IMR-90 (cell line): ENCODE data around the gene MICAL2. TPM values are rescaled to one million over a fixed set of nuclear protein-coding genes. Genes with fewer than 3 reads are reported as not detected.

Experiments
- ATAC-seq: fragments of 200-7000 bp; cut with Tn5 transposase; 2 replicates; pipeline ENCODE4 v1.9.1; 2020; ENCODE audit warnings: low read depth, mild to moderate bottlenecking, moderate library complexity
- BruUV-seq: library from RNA; stranded (reverse); fragments of 400-500 nt; replicated peaks from 2 replicates; lab custom pipeline; 2021; lab: Mats Ljungman, UMichigan
- CTCF ChIA-PET: fragments of 300-600 bp; formaldehyde crosslinking; extraction: SDS; loops from one replicate; lab custom pipeline; 2021; ENCODE audit warnings: antibody characterized with exemption; lab: Yijun Ruan, JAX
- POLR2A ChIA-PET: fragments of 300-600 bp; sonication (Branson Sonifier 250); formaldehyde crosslinking; loops from one replicate; lab custom pipeline; 2022; ENCODE audit warnings: antibody characterized with exemption; ENCODE audit not compliant: unreplicated experiment; lab: Charles Lee
- DNase-seq: peaks from one replicate; pipeline ENCODE4 v3.0.0; 2013
- H2AFZ ChIP-seq: replicated peaks from 2 replicates; pipeline ENCODE3; 2013; ENCODE audit warnings: low read length, mild to moderate bottlenecking; ENCODE audit not compliant: poor library complexity
- H2AK5ac ChIP-seq: 2 replicates; pipeline ENCODE4 v1.6.1; 2013; ENCODE audit warnings: low read depth, low read length, inconsistent platforms
- H2AK9ac ChIP-seq: replicated peaks from 2 replicates; pipeline ENCODE3; 2013; ENCODE audit warnings: mild to moderate bottlenecking, low read depth, low read length, moderate library complexity; ENCODE audit not compliant: poor library complexity
- H2BK120ac ChIP-seq: 2 replicates; pipeline ENCODE4 v1.6.1; 2013; ENCODE audit warnings: low read depth, low read length, inconsistent platforms
- H2BK15ac ChIP-seq: 3 replicates; pipeline ENCODE4 v1.6.1; 2013; ENCODE audit warnings: low read depth, low read length, inconsistent platforms
- H2BK20ac ChIP-seq: 2 replicates; pipeline ENCODE4 v1.6.1; 2013; ENCODE audit warnings: low read depth, mild to moderate bottlenecking, inconsistent platforms, low read length, moderate library complexity
- H2BK5ac ChIP-seq: 2 replicates; pipeline ENCODE4 v1.6.1; 2013; ENCODE audit warnings: mild to moderate bottlenecking, low read depth, low read length, inconsistent platforms; ENCODE audit not compliant: poor library complexity, severe bottlenecking
- H3K14ac ChIP-seq: replicated peaks from 2 replicates; pipeline ENCODE4 v1.6.1; 2013; ENCODE audit warnings: low read depth, low read length, inconsistent platforms
- H3K18ac ChIP-seq: 2 replicates; pipeline ENCODE4 v1.6.1; 2013; ENCODE audit warnings: low read depth, low read length, control low read depth
- H3K23ac ChIP-seq: 2 replicates; pipeline ENCODE4 v1.6.1; 2013; ENCODE audit warnings: low read depth, low read length, inconsistent platforms
- H3K27ac ChIP-seq: 2 replicates; pipeline ENCODE4 v1.5.1; 2013; ENCODE audit warnings: mild to moderate bottlenecking, control low read depth, low read length; ENCODE audit not compliant: insufficient read depth
- H3K27me3 ChIP-seq: 2 replicates; pipeline ENCODE4 v1.6.1; 2013; ENCODE audit warnings: low read length; ENCODE audit not compliant: control insufficient read depth, insufficient read depth
- H3K36me3 ChIP-seq: 2 replicates; pipeline ENCODE4 v1.6.1; 2013; ENCODE audit warnings: low read length, mixed read lengths; ENCODE audit not compliant: control insufficient read depth, insufficient read depth
- H3K4ac ChIP-seq: 2 replicates; pipeline ENCODE4 v1.6.1; 2013; ENCODE audit warnings: low read depth, low read length, inconsistent platforms
- H3K4me1 ChIP-seq: 2 replicates; pipeline ENCODE4 v1.6.1; 2013; ENCODE audit warnings: low read length, mixed read lengths; ENCODE audit not compliant: control insufficient read depth, insufficient read depth
- H3K4me2 ChIP-seq: 2 replicates; pipeline ENCODE4 v1.6.1; 2013; ENCODE audit warnings: low read depth, mild to moderate bottlenecking, control low read depth, low read length, moderate library complexity
- H3K4me3 ChIP-seq: 2 replicates; pipeline ENCODE4 v1.5.1; 2013; ENCODE audit warnings: low read depth, mild to moderate bottlenecking, control low read depth, low read length, moderate library complexity; ENCODE audit not compliant: insufficient read depth
- H3K56ac ChIP-seq: 2 replicates; pipeline ENCODE4 v1.6.1; 2013; ENCODE audit warnings: low read length, inconsistent platforms; ENCODE audit not compliant: insufficient read depth; ENCODE audit errors: extremely low read depth
- H3K79me1 ChIP-seq, 2 experiments: 2 replicates each; pipeline ENCODE4 v1.6.1; 2013; ENCODE audit warnings: low read length in 2 of 2, inconsistent platforms in 1 of 2, low read depth in 1 of 2
- H3K9ac ChIP-seq: 2 replicates; pipeline ENCODE4 v1.6.1; 2013; ENCODE audit warnings: low read depth, low read length, control low read depth
- H3K9me1 ChIP-seq: 2 replicates; pipeline ENCODE4 v1.6.1; 2013; ENCODE audit warnings: low read length, inconsistent platforms; ENCODE audit not compliant: insufficient read depth
- H3K9me3 ChIP-seq: 2 replicates; pipeline ENCODE4 v1.6.1; 2013; ENCODE audit warnings: low read length; ENCODE audit not compliant: control insufficient read depth, insufficient read depth
- H4K20me1 ChIP-seq: 2 replicates; pipeline ENCODE4 v1.6.1; 2013; ENCODE audit warnings: low read length, inconsistent platforms; ENCODE audit not compliant: insufficient read depth
- H4K5ac ChIP-seq: 2 replicates; pipeline ENCODE4 v1.6.1; 2013; ENCODE audit warnings: mild to moderate bottlenecking, low read depth, low read length, control low read depth
- H4K8ac ChIP-seq, 2 experiments: 2 replicates each; pipeline ENCODE4 v1.6.1; 2013; ENCODE audit warnings: low read depth in 2 of 2, low read length in 2 of 2, control low read depth in 1 of 2, inconsistent platforms in 1 of 2
- H4K91ac ChIP-seq: 2 replicates; pipeline ENCODE4 v1.6.1; 2013; ENCODE audit warnings: low read depth, low read length, inconsistent platforms; ENCODE audit not compliant: insufficient read depth
- ELK1 ChIP-seq: fragments of 150-350 bp; IDR thresholded peaks from 2 replicates; pipeline ENCODE4 v1.6.1; 2016; ENCODE audit warnings: low read depth, mild to moderate bottlenecking, low read length, moderate library complexity, borderline replicate concordance
- FOS ChIP-seq: fragments of 150-350 bp; IDR thresholded peaks from 2 replicates; pipeline ENCODE4 v1.6.1; 2016; ENCODE audit warnings: low read depth, low read length
- MAFK ChIP-seq: IDR thresholded peaks from 2 replicates; pipeline ENCODE4 v1.6.1; 2012; ENCODE audit warnings: low read depth, low read length, improper control_type of control experiment
- RCOR1 ChIP-seq: IDR thresholded peaks from 2 replicates; pipeline ENCODE4 v1.6.1; 2012; ENCODE audit warnings: mild to moderate bottlenecking, low read length, improper control_type of control experiment; ENCODE audit not compliant: insufficient replicate concordance
- SMC3 ChIP-seq: fragments of 150-350 bp; IDR thresholded peaks from 2 replicates; pipeline ENCODE4 v1.6.1; 2016; ENCODE audit warnings: low read depth, mild to moderate bottlenecking, antibody characterized with exemption, low read length, moderate library complexity
- WGBS, 2 experiments: methylation state at CpG; one replicate each; pipeline versions ENCODE4 v1.1.5 to v1.1.7; 2013; ENCODE audit warnings: missing lambda C conversion rate in 2 of 2; ENCODE audit not compliant: insufficient read length in 1 of 2; ENCODE audit errors: extremely low coverage in 2 of 2; 5-methylcytosine and 5-hydroxymethylcytosine counted together
- dilution Hi-C: fragments of 300-500 bp; cut with HindIII; formaldehyde crosslinking; loops from one replicate; pipeline ENCODE4 v1.14.3; 2018; ENCODE audit warnings: low sequenced_read_pairs; ENCODE audit not compliant: unreplicated experiment
- in situ Hi-C: fragments of 300-500 bp; cut with MboI; formaldehyde crosslinking; loops from 3 replicates; pipeline ENCODE4 v1.14.3; 2019; ENCODE audit warnings: low sequenced_read_pairs, inconsistent platforms, mixed read lengths
- intact Hi-C: fragments of 100-400 bp; cut with micrococcal nuclease; formaldehyde crosslinking; loops from 2 replicates; pipeline ENCODE4 v1.10.0; 2022
- polyA plus RNA-seq, 3 experiments: library from polyadenylated mRNA; depleted of rRNA; stranded (reverse); fragments of >200 nt; gene quantifications; 2 replicates each; pipeline ENCODE4 v1.2.3, GENCODE V29; 2012; ENCODE audit warnings: low replicate concordance in 1 of 3
- total RNA-seq: library from RNA; depleted of rRNA; stranded (reverse); fragments of >200 nt; gene quantifications from 2 replicates; pipeline ENCODE4 v1.2.3, GENCODE V29; 2012

MICAL2 gene
- total and polyA plus RNA-seq, 2 of the 4 experiments (the other 2 are of a cell fraction), result 170 to 336 TPM

- Histone ChIP-seq H3K9ac (no peak overlapping the region), H2AK9ac (no peak overlapping the region), H4K20me1 (peaks cover 44% of the 10 kb centered on the region), H3K4me2 (no peak overlapping the region; the same call in 1 of the 2 replicates), H3K9me1 (peaks cover 48% of the 10 kb centered on the region), H4K5ac (peak overlapping the region; percentile 53; the same call in 1 of the 2 replicates), H2AFZ (no peak overlapping the region), H3K4ac (peak overlapping the region; percentile 38), H3K56ac (no peak overlapping the region), H3K18ac (peak overlapping the region; percentile 50; the same call in 1 of the 2 replicates), H2AK5ac (0 out of 2 replicates have a peak overlapping the region, but pooled peaks have one; percentile 40), H2BK120ac (peak overlapping the region; percentile 60), H4K91ac (peak overlapping the region; percentile 45; the same call in 1 of the 2 replicates), H3K23ac (no peak overlapping the region), H3K27me3 (no peaks in the 10 kb centered on the region), H3K27ac (peak overlapping the region; percentile 31), H2BK5ac (peak overlapping the region; percentile 76), H3K14ac (peak overlapping the region; percentile 15), H3K9me3 (no peaks in the 10 kb centered on the region), H3K79me1 (peaks cover 44 to 83% of the 10 kb centered on the region in 2 experiments), H2BK15ac (peak overlapping the region; percentile 50; the same call in 1 of the 3 replicates), H3K36me3 (peaks cover 9% of the 10 kb centered on the region), H4K8ac (peak overlapping the region in 1 of 2 experiments; percentile 63; a peak in 1 of 4 replicates), H2BK20ac (peak overlapping the region; percentile 11; the same call in 1 of the 2 replicates), H3K4me1 (peaks cover 31% of the 10 kb centered on the region), H3K4me3 (no peak overlapping the region)
- intact Hi-C loops (no loop called here), in situ Hi-C loops (no loop called here), dilution Hi-C loops (no loop called here)
- ATAC-seq, result peak; percentile 70
- peak; percentile 93 for DNase-seq
- TF ChIP-seq RCOR1, result no peak
- no peak for TF ChIP-seq ELK1
- peak; percentile 51; the same call in 1 of the 2 replicates for TF ChIP-seq FOS
- 0 out of 2 replicates have a peak, but pooled peaks have one; percentile 12 for TF ChIP-seq SMC3
- no peak for TF ChIP-seq MAFK
- POLR2A ChIA-PET, result interaction anchor here (0.5 to 0.8 kb wide), 3 partner anchors 11 to 71 kb away, joined by 3 to 5 read pairs (median 3); no protein-coding TSS in a partner anchor
- no TSS peak for BruUV-seq
- CTCF ChIA-PET, result no interaction called here
- 100% methylated on average over 1 of the region's 10 CpGs; no CpG with 5 or more reads in 1 of the 2 experiments for WGBS, 2 experiments
Measured at GRCh38 chr11:12150831-12151382, 40.5 kb downstream of the MICAL2 start.
